SK-N-SH treated with all-trans-retinoic acid at 6 μM for 48 hours (cell line): Measurements from ENCODE around the gene FBXO10.

ENCODE experiments used
- CSDC2 ChIP-seq: fragments of 250-450 bp; sonication (Bioruptor Pico); IDR thresholded peaks from 2 replicates; pipeline ENCODE4 v1.5.0; 2020; ENCODE audit warnings: mild to moderate bottlenecking, moderate library complexity
- ISL1 ChIP-seq: fragments of 250-450 bp; sonication (Bioruptor Pico); IDR thresholded peaks from 2 replicates; pipeline ENCODE4 v2.1.2; 2022; ENCODE audit warnings: mild to moderate bottlenecking, moderate library complexity
- PATZ1 ChIP-seq: fragments of 250-450 bp; sonication (Bioruptor Pico); IDR thresholded peaks from 2 replicates; pipeline ENCODE4 v1.8.0; 2020; ENCODE audit warnings: mild to moderate bottlenecking, moderate library complexity, borderline replicate concordance
- TOX ChIP-seq: fragments of 250-450 bp; sonication (Bioruptor Pico); IDR thresholded peaks from 2 replicates; pipeline ENCODE4 v1.8.0; 2021; ENCODE audit warnings: mild to moderate bottlenecking, moderate library complexity, borderline replicate concordance
- ZC3H10 ChIP-seq: fragments of 250-450 bp; sonication (Bioruptor Pico); IDR thresholded peaks from 2 replicates; pipeline ENCODE4 v1.5.1; 2021; ENCODE audit warnings: mild to moderate bottlenecking, moderate library complexity
- ZNF565 ChIP-seq: fragments of 450-650 bp; formaldehyde crosslinking; conservative IDR thresholded peaks from 2 replicates; pipeline ENCODE4 v1.5.0; 2020; ENCODE audit warnings: low read depth, mild to moderate bottlenecking, moderate library complexity
- ZNF8 ChIP-seq: fragments of 450-650 bp; formaldehyde crosslinking; IDR thresholded peaks from 2 replicates; pipeline ENCODE4 v1.5.0; 2020; ENCODE audit warnings: mild to moderate bottlenecking, moderate library complexity
- TF ChIP-seq, protein P1 (sequence below): fragments of 250-450 bp; sonication (Bioruptor Pico); IDR thresholded peaks from 2 replicates; pipeline ENCODE4 v1.5.1; 2020; ENCODE audit warnings: low read depth, mild to moderate bottlenecking, moderate library complexity

DNA sequence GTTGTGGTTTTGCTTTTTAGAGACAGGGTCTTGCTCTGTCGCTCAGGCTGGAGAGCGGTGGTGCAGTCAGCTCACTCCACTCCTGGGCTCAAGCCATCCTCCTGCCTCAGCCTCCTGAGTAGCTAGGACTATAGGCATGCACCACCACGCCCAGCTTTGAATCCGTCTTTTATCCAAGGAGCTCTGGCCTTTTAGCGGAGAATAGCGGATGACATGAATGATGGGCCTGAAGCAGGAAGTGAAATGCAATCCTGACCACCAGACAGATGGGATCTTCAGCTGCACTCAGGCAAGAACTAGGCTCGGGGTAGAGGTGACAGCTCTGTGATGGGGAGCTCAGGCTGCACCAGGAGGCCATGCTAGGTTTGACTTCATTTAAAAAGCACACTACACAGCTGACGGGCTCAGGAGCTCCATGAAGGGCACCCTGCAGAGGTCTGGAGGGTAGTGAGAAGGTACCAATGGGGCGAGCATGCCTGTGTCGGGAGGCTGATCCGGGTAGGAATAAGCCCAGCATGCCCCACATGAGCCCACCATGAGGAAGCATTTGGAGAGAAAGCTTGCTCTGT lies 68.5 kb downstream of the FBXO10 start:
- TF ChIP-seq TOX (CRISPR knock-in tag) (no peak), CSDC2 (CRISPR knock-in tag) (no peak), ISL1 (CRISPR knock-in tag) (no peak), PATZ1 (CRISPR knock-in tag) (no peak), ZNF565 (CRISPR knock-in tag) (no peak), ZNF8 (CRISPR knock-in tag) (no peak), ZC3H10 (CRISPR knock-in tag) (no peak)
- TF ChIP-seq, protein P1, sequence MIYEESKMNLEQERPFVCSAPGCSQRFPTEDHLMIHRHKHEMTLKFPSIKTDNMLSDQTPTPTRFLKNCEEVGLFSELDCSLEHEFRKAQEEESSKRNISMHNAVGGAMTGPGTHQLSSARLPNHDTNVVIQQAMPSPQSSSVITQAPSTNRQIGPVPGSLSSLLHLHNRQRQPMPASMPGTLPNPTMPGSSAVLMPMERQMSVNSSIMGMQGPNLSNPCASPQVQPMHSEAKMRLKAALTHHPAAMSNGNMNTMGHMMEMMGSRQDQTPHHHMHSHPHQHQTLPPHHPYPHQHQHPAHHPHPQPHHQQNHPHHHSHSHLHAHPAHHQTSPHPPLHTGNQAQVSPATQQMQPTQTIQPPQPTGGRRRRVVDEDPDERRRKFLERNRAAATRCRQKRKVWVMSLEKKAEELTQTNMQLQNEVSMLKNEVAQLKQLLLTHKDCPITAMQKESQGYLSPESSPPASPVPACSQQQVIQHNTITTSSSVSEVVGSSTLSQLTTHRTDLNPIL (CRISPR knock-in tag) = no peak
